VCaP (cell line): ENCODE measurements around the gene HHIPL1.
"Not testable (repeated sequence)": the region's sequence is repeated elsewhere in the genome, so short reads cannot be mapped to it uniquely, and the experiment has no call there.

Source experiments
- H3K27ac ChIP-seq: fragments of 450-650 bp; 2 replicates; pipeline ENCODE4 v1.5.1; 2017
- TF ChIP-seq, protein P1 (sequence below): fragments of 450-650 bp; conservative IDR thresholded peaks from 2 replicates; pipeline ENCODE4 v1.5.1; 2017; ENCODE audit warnings: mild to moderate bottlenecking, moderate library complexity

Gene HHIPL1

DNA sequence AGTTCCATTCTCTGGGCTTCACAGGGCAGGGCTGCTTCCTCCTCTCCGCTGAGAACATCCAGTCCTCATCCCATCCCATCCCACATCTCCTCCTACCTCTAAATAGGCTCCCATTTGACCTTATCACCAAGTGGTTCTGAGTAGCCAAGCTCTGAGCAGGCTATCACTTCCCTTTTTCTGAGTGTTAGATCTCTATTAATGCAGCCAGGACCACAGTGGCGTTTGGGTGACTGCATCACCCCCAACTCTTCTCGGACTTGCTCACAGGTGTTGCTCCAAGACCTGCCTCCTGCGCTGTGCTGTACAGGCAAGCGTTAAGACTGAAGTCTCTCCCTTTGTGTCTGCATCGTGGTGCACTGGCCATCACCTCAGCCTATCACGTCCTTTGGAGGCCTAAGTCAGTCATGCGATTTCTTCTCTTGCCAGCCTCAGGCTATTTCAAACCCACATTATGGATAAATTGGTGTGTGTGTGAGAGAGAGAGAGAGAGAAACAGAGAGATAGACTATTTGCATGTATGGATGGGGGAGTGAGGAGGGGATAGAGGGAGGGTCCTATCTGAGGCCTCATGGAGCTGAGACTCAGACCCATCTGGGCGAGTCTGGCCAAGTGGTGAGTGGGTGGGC lies 12.4 kb upstream of the HHIPL1 start:
- H3K27ac ChIP-seq, result no peak overlapping the region
- TF ChIP-seq, protein P1, sequence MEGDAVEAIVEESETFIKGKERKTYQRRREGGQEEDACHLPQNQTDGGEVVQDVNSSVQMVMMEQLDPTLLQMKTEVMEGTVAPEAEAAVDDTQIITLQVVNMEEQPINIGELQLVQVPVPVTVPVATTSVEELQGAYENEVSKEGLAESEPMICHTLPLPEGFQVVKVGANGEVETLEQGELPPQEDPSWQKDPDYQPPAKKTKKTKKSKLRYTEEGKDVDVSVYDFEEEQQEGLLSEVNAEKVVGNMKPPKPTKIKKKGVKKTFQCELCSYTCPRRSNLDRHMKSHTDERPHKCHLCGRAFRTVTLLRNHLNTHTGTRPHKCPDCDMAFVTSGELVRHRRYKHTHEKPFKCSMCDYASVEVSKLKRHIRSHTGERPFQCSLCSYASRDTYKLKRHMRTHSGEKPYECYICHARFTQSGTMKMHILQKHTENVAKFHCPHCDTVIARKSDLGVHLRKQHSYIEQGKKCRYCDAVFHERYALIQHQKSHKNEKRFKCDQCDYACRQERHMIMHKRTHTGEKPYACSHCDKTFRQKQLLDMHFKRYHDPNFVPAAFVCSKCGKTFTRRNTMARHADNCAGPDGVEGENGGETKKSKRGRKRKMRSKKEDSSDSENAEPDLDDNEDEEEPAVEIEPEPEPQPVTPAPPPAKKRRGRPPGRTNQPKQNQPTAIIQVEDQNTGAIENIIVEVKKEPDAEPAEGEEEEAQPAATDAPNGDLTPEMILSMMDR, result no peak

- TF ChIP-seq, protein P1, result no peak
- H3K27ac ChIP-seq, result no peak overlapping the region
Observed at GRCh38 chr14:99633141-99633540, 11.8 kb upstream of the HHIPL1 start.

DNA sequence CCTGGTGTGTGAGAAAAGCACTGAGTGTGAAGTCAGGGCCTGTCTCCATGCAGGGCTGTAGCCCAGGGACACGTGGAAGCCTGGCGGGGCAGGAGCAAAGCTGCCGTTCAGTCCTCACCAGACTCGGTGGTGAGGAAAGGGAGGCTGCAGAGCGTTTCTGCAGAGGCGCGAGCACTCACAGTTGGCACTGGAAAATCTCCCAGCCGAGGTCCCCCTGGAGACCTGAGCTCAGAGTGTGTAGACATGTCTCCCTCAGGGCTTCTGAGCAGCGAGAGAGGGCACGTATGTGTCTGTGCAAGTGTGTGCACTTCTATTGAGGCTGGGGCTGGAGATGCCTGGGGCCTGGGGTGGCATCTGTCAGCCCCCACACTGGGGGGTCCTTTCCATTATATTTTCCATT lies 11.0 kb upstream of the HHIPL1 start:
- TF ChIP-seq, protein P1, result no peak
- H3K27ac ChIP-seq, result no peak overlapping the region

GRCh38 chr14:99634443-99634842 lies 10.5 kb upstream of the HHIPL1 start:
- H3K27ac ChIP-seq, result no peak overlapping the region
- TF ChIP-seq, protein P1, result no peak

GRCh38 chr14:99635116-99635515 lies 9.8 kb upstream of the HHIPL1 start:
- no peak overlapping the region for H3K27ac ChIP-seq
- TF ChIP-seq, protein P1, result no peak

- TF ChIP-seq, protein P1, result no peak
- no peak overlapping the region for H3K27ac ChIP-seq
Observed at GRCh38 chr14:99636487-99636886, 8.4 kb upstream of the HHIPL1 start.

DNA sequence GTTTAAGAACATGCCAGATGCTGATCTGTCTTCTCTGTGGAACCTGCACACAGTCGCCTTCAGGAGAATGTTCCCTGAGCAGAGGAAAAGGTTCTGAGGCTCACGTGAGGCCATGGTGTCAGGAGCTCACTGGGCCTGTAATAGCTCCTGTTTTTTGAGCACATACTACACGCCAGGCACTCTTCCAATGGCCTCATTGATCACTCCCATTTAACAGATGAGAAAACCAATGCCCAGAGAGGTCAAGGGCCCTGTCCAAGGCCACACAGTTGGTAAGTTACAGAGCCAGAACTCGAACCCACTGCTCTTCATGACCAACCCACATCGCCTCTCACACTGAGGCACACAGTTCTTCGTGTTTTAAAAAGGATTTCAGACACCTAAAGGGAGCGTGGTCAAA lies 7.3 kb upstream of the HHIPL1 start:
- TF ChIP-seq, protein P1, result no peak
- no peak overlapping the region for H3K27ac ChIP-seq

DNA sequence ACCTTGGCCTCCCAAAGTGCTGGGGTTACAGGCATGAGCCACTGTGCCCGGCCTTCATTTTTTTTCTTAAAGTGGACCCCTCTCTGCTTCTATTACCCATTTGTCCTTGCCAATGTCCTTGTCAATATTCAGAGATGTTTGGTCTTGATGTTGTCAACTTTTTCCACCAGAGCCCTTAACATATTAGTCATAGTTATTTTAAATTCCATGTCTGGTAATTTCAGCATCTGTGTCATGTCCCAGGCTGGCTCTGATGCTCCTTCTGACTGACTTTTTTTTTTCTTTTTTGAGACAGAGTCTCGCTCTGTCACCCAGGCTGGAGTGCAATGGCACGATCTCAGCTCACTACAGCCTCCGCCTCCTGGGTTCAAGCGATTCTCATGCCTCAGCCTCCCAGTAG lies 2.2 kb upstream of the HHIPL1 start:
- H3K27ac ChIP-seq, result not testable (repeated sequence)
